Subcutaneous abdominal adipose tissue (tissue), 5 donors: ENCODE results near the gene LITAF.
"Not testable (repeated sequence)": the region's sequence is repeated elsewhere in the genome, so short reads cannot be mapped to it uniquely, and the experiment has no call there.

Source experiments
- H3K27ac ChIP-seq: one replicate; pipeline ENCODE4 v1.7.0; 2013; ENCODE audit warnings: low read depth, mild to moderate bottlenecking, inconsistent platforms, low read length, moderate library complexity
- H3K27me3 ChIP-seq, 5 donors: one replicate each; pipeline ENCODE4 v1.7.0; 2013; ENCODE audit warnings: low read length in 5 of 5, inconsistent platforms in 1 of 5; ENCODE audit not compliant: control insufficient read depth in 5 of 5, insufficient read depth in 4 of 5
- H3K36me3 ChIP-seq, 5 donors: one replicate each; pipeline ENCODE4 v1.7.0; 2013; ENCODE audit warnings: low read length in 5 of 5; ENCODE audit not compliant: control insufficient read depth in 5 of 5, insufficient read depth in 5 of 5
- H3K4me1 ChIP-seq, 5 donors: one replicate each; pipeline ENCODE4 v1.7.0; 2013; ENCODE audit warnings: low read length in 5 of 5, mild to moderate bottlenecking in 3 of 5, moderate library complexity in 1 of 5; ENCODE audit not compliant: control insufficient read depth in 5 of 5, insufficient read depth in 5 of 5
- H3K4me3 ChIP-seq, 5 donors: one replicate each; pipeline ENCODE4 v1.7.0; 2013; ENCODE audit warnings: low read length in 5 of 5, low read depth in 1 of 5
- H3K9ac ChIP-seq, 5 donors: one replicate each; pipeline ENCODE4 v1.7.0; 2013; ENCODE audit warnings: low read length in 5 of 5, mild to moderate bottlenecking in 4 of 5, moderate library complexity in 3 of 5
- H3K9me3 ChIP-seq, 5 donors: one replicate each; pipeline ENCODE4 v1.7.0; 2013; ENCODE audit warnings: low read length in 5 of 5; ENCODE audit not compliant: control insufficient read depth in 5 of 5
- donor health status: healthy.
- donor health status: healthy.
- donor health status: healthy.
- donor health status: healthy.
- donor health status: healthy.

Gene LITAF

GRCh38 chr16:11611871-11612664 lies 25.3 kb upstream of the LITAF start:
- Histone ChIP-seq H3K27ac (no peak overlapping the region), H3K4me3 (no peak overlapping the region), H3K9ac (no peak overlapping the region), H3K27me3 (peaks cover 0 to 5% (median 0%) of the 10 kb centered on the region in 5 donors), H3K36me3 (no peaks in the 10 kb centered on the region), H3K9me3 (no peaks in the 10 kb centered on the region), H3K4me1 (peaks cover 0 to 14% (median 6%) of the 10 kb centered on the region in 5 donors)

- Histone ChIP-seq H3K36me3 (no peaks in the 10 kb centered on the region), H3K9me3 (no peaks in the 10 kb centered on the region), H3K4me1 (peaks cover 0 to 14% (median 6%) of the 10 kb centered on the region in 5 donors), H3K27ac (no peak overlapping the region), H3K9ac (no peak overlapping the region), H3K27me3 (peaks cover 0 to 5% (median 0%) of the 10 kb centered on the region in 5 donors), H3K4me3 (no peak overlapping the region)
These were observed 23.9 kb upstream of the LITAF start for GRCh38 chr16:11610580-11610979.

GRCh38 chr16:11610121-11610505 lies 23.4 kb upstream of the LITAF start:
- no peak overlapping the region for H3K9ac ChIP-seq
- H3K36me3 ChIP-seq: no peaks in the 10 kb centered on the region
- H3K27ac ChIP-seq: no peak overlapping the region
- no peaks in the 10 kb centered on the region for H3K9me3 ChIP-seq
- H3K4me1 ChIP-seq: peaks cover 0 to 16% (median 6%) of the 10 kb centered on the region in 5 donors
- peaks cover 0 to 5% (median 0%) of the 10 kb centered on the region in 5 donors for H3K27me3 ChIP-seq
- no peak overlapping the region for H3K4me3 ChIP-seq

- no peaks in the 10 kb centered on the region for H3K9me3 ChIP-seq
- H3K27me3 ChIP-seq: peaks cover 0 to 5% (median 0%) of the 10 kb centered on the region in 5 donors
- H3K9ac ChIP-seq: no peak overlapping the region
- H3K27ac ChIP-seq: no peak overlapping the region
- H3K36me3 ChIP-seq: no peaks in the 10 kb centered on the region
- H3K4me1 ChIP-seq: peaks cover 0 to 20% (median 6%) of the 10 kb centered on the region in 5 donors
- H3K4me3 ChIP-seq: no peak overlapping the region
These were observed 22.9 kb upstream of the LITAF start for GRCh38 chr16:11609474-11610120.

DNA sequence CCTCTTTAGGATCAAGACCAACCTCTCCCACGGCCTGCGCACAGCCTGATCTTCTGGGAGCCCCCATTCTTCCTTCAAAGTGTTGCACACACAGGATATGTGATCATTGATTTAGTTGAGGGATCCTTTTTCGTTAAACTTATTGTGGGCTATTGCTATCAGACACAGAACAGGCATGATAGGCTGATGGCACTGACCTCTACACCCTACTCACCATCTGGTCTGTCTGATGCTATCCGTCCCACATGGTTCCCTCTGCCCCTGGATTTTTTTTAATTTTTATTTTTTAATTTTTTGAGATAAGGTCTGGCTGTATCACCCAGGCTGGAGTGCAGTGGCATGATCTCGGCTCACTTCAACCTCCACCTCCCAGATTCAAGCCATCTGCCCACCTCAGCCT lies 19.2 kb upstream of the LITAF start:
- no peak overlapping the region for H3K27ac ChIP-seq
- H3K36me3 ChIP-seq: no peaks in the 10 kb centered on the region
- no peak overlapping the region for H3K9ac ChIP-seq
- no peak overlapping the region for H3K4me3 ChIP-seq
- no peaks in the 10 kb centered on the region for H3K9me3 ChIP-seq
- no peaks in the 10 kb centered on the region for H3K27me3 ChIP-seq
- peaks cover 0 to 20% (median 5%) of the 10 kb centered on the region in 5 donors for H3K4me1 ChIP-seq

- H3K9me3 ChIP-seq: no peaks in the 10 kb centered on the region
- no peaks in the 10 kb centered on the region for H3K27me3 ChIP-seq
- peak overlapping the region; percentile 48 for H3K27ac ChIP-seq
- no peaks in the 10 kb centered on the region for H3K36me3 ChIP-seq
- no peak overlapping the region for H3K9ac ChIP-seq
- H3K4me3 ChIP-seq: no peak overlapping the region
- peaks cover 0 to 20% (median 5%) of the 10 kb centered on the region in 5 donors for H3K4me1 ChIP-seq
These were observed 18.8 kb upstream of the LITAF start for GRCh38 chr16:11605564-11605886.

DNA sequence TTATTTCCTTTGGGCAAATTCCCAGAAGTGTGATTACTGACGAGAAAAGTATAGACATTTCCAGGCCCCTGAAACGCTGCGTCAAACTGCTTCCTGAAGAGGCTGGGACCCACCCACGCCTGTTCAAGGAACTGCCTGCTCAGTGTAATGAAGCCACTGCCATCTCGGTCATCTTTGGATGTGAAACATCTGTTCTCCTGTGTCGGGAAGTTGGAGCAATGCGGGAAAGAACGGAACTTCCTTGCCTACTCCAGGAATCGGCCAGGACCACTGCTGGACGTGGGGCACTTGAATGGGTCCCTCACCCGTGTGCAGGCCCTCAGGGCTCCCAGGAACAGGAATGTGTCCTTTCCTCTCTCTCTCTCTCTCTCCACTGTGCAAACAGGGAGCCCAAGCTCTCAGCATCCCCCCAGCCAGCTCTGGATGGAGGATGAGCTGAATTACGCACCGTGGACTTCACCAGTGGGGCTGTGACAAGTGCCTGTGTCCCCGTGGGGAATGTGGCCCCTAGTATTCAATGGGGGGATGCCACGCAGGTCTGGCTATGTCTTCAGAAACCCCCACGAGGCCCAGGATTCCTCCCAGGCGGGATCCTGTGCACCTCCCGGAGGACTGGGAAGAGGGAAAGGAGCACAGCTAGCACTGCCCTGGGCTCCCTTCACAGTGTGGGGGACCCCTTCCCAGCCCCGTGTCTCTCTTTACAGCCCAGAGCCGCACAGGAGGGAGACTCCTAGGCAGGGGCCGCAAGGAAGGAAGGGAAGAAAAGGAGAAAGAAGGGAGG lies 18.3 kb upstream of the LITAF start:
- Histone ChIP-seq H3K27me3 (no peaks in the 10 kb centered on the region), H3K27ac (peak overlapping the region; percentile 48), H3K4me1 (peaks cover 0 to 20% (median 5%) of the 10 kb centered on the region in 5 donors), H3K4me3 (peak overlapping the region in 1 of 5 donors; percentile 30), H3K9ac (peak overlapping the region in 1 of 5 donors; percentile 63), H3K9me3 (no peaks in the 10 kb centered on the region), H3K36me3 (no peaks in the 10 kb centered on the region)

DNA sequence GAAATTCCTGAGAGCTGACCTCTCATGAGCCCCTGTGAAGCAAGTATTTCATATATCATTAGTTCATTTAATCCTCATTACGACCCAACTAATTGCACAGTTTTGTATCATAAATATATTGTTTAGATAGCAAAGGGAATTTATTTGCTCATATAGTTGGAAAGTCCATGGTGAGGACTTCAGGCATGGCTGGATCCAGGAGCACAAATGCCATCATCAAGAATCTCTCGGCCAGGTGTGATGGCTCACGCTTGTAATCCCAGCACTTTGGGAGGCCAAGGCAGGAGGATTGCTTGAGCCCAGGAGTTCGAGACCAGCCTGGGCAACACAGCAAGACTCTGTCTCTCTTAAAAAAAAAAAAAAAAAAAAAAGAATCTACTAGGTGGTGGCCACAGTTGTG lies 17.6 kb upstream of the LITAF start:
- Histone ChIP-seq H3K4me1 (peaks cover 0 to 20% (median 5%) of the 10 kb centered on the region in 5 donors), H3K27ac (peak overlapping the region; percentile 40)
- not testable (repeated sequence) for H3K4me3 ChIP-seq, H3K27me3 ChIP-seq, H3K9me3 ChIP-seq, H3K9ac ChIP-seq, H3K36me3 ChIP-seq

- Histone ChIP-seq H3K36me3 (no peaks in the 10 kb centered on the region), H3K27ac (no peak overlapping the region), H3K9ac (peak overlapping the region in 1 of 5 donors; percentile 11), H3K4me3 (no peak overlapping the region), H3K9me3 (no peaks in the 10 kb centered on the region), H3K27me3 (no peaks in the 10 kb centered on the region), H3K4me1 (peaks cover 0 to 22% (median 5%) of the 10 kb centered on the region in 5 donors)
These were observed 16.6 kb upstream of the LITAF start for GRCh38 chr16:11603331-11603750.

DNA sequence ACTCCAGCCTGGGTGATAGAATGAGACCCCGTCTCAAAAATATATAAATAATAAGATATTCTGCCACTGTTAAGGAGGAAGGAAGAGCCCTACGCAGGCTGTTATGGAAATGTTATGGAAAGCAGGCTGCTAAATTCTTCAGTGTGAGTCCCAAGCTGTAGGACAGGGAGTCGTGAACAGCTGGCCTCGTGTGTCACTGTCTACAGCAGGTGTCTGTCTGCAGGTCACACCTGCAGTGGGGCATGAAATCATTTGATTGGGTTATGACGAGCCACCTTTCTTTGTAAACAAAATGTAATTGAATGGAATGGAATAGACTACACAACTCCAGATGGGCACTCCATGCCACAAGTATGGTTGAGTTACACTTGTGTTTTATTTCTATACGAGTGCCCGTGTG lies 15.6 kb upstream of the LITAF start:
- no peaks in the 10 kb centered on the region for H3K36me3 ChIP-seq
- no peak overlapping the region for H3K4me3 ChIP-seq
- no peaks in the 10 kb centered on the region for H3K9me3 ChIP-seq
- H3K27ac ChIP-seq: no peak overlapping the region
- no peaks in the 10 kb centered on the region for H3K27me3 ChIP-seq
- H3K4me1 ChIP-seq: peaks cover 0 to 24% (median 7%) of the 10 kb centered on the region in 5 donors
- no peak overlapping the region for H3K9ac ChIP-seq
